SK-N-SH treated with all-trans-retinoic acid at 6 μM for 48 hours (cell line): ENCODE data around the gene CNPY4.

Experiments used
- ATAC-seq: fragments of 200-7000 bp; cut with Tn5 transposase; 3 replicates; pipeline ENCODE4 v1.9.1; 2020; ENCODE audit warnings: mild to moderate bottlenecking, moderate library complexity
- PATZ1 ChIP-seq: fragments of 250-450 bp; sonication (Bioruptor Pico); IDR thresholded peaks from 2 replicates; pipeline ENCODE4 v1.8.0; 2020; ENCODE audit warnings: mild to moderate bottlenecking, moderate library complexity, borderline replicate concordance
- POU6F1 ChIP-seq: fragments of 250-450 bp; sonication (Bioruptor Pico); IDR thresholded peaks from 2 replicates; pipeline ENCODE4 v1.8.0; 2021; ENCODE audit warnings: low read depth, mild to moderate bottlenecking, moderate library complexity, borderline replicate concordance
- ZC3H10 ChIP-seq: fragments of 250-450 bp; sonication (Bioruptor Pico); IDR thresholded peaks from 2 replicates; pipeline ENCODE4 v1.5.1; 2021; ENCODE audit warnings: mild to moderate bottlenecking, moderate library complexity
- ZNF565 ChIP-seq: fragments of 450-650 bp; formaldehyde crosslinking; conservative IDR thresholded peaks from 2 replicates; pipeline ENCODE4 v1.5.0; 2020; ENCODE audit warnings: low read depth, mild to moderate bottlenecking, moderate library complexity
- ZNF8 ChIP-seq: fragments of 450-650 bp; formaldehyde crosslinking; IDR thresholded peaks from 2 replicates; pipeline ENCODE4 v1.5.0; 2020; ENCODE audit warnings: mild to moderate bottlenecking, moderate library complexity

The CNPY4 gene

GRCh38 chr7:100174582-100174981, 55.1 kb downstream of the CNPY4 start:
- ATAC-seq, result no peak
- no peak for TF ChIP-seq POU6F1 (CRISPR knock-in tag)
- TF ChIP-seq ZC3H10, result no peak
- TF ChIP-seq PATZ1, result no peak
- no peak for TF ChIP-seq ZNF565 (CRISPR knock-in tag)
- no peak for TF ChIP-seq ZNF8 (CRISPR knock-in tag)
